Measurements from ENCODE around the gene CCM2. TPM values are rescaled to one million over a fixed set of nuclear protein-coding genes. Genes with fewer than 3 reads are reported as not detected.

Gene CCM2
- total RNA-seq, 2 donors from 2014 or later: 43.0 to 49.7 TPM

DNA sequence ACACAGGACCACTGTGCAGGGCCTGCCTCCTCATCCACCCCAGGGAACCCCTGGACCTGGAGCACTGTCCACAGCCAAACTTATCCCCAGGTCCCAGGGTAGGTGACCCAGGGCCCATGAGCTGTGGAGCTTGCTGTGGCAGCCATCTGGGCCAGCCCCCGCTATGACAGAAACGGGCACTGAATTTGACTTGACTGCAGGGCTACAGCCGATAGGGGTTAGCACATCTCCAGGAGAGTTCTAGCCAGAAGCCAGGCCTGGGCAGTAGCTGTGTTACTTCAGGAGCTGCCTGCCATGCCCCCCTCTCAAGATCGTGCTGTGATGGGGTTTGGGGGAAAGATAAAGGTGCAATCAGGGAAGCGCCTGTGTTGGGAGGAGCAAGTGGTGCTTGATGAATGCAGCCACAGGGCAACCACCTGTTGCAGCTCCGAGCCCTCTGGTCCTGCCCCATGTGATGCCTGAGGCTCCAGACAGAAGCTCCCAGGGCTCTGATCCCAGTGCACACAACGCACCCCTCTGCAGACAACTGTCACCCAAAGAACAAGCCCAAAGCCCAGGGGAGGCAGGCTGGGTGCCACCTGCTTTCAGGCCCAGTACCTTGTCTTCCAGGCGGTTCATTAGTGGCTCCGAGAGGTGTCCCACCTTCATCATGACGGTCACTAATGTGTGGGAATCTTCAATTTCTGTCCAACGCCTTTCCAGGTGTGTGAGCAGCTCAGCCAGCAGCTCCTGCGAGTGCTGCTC, 105.0 kb downstream of the CCM2 start:
- TF ChIP-seq, protein P1, sequence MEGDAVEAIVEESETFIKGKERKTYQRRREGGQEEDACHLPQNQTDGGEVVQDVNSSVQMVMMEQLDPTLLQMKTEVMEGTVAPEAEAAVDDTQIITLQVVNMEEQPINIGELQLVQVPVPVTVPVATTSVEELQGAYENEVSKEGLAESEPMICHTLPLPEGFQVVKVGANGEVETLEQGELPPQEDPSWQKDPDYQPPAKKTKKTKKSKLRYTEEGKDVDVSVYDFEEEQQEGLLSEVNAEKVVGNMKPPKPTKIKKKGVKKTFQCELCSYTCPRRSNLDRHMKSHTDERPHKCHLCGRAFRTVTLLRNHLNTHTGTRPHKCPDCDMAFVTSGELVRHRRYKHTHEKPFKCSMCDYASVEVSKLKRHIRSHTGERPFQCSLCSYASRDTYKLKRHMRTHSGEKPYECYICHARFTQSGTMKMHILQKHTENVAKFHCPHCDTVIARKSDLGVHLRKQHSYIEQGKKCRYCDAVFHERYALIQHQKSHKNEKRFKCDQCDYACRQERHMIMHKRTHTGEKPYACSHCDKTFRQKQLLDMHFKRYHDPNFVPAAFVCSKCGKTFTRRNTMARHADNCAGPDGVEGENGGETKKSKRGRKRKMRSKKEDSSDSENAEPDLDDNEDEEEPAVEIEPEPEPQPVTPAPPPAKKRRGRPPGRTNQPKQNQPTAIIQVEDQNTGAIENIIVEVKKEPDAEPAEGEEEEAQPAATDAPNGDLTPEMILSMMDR (IDR thresholded peaks at IDR 0.05): no peak
- no peak overlapping the region for H3K4me3 ChIP-seq
- no peak for DNase-seq (ENCODE audit: low spot score)
- peaks cover 89% of the 10 kb centered on the region for H3K36me3 ChIP-seq
- H3K27ac ChIP-seq: no peak overlapping the region
- no peaks in the 10 kb centered on the region for H3K9me3 ChIP-seq
- ATAC-seq (ENCODE audit: insufficient number of reproducible peaks, low FRiP score, low read depth): no peak
- H3K4me1 ChIP-seq (ENCODE audit: control insufficient read depth in 1 of 2, low read depth in 2 of 2): peaks cover 6 to 15% of the 10 kb centered on the region in 2 donors
- H3K27me3 ChIP-seq (replicated peaks; ENCODE audit: insufficient read depth): no peaks in the 10 kb centered on the region

DNA sequence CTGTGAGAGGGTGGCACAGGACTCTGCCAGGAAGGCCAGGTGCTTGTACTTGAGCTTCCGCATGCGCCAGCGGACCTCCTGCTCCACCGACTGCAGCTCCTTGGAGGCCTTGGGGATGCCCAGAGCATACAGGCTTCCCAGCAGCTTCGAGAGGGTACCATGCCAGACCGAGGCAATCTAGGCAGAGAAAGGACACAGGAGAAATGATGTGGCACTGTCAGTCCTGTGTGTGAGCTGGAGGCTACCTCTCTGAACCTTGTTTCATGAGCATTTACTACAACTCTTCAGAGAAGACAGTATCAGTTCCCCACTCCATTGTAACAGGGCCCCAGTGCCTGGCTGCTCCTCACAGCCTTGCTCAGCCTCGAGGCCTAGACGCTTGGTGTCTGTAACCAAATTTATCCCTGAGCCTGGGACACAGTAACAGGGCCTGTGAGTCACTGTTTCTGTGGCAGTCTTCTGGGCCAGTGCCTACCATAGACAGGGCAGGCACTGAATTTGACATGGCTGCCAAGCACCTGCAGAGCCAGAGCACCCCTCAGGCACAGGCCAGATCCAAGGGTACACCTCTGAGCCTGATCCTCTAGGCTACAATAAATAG, 105.7 kb downstream of the CCM2 start:
- H3K27me3 ChIP-seq (replicated peaks; ENCODE audit: insufficient read depth): no peaks in the 10 kb centered on the region
- H3K4me1 ChIP-seq (ENCODE audit: control insufficient read depth in 1 of 2, low read depth in 2 of 2): peaks cover 11 to 22% of the 10 kb centered on the region in 2 donors
- no peaks in the 10 kb centered on the region for H3K9me3 ChIP-seq
- peaks cover 82% of the 10 kb centered on the region for H3K36me3 ChIP-seq
- TF ChIP-seq, protein P1 (IDR thresholded peaks at IDR 0.05): no peak
- H3K27ac ChIP-seq: no peak overlapping the region
- no peak overlapping the region for H3K4me3 ChIP-seq
- DNase-seq (ENCODE audit: low spot score) (no peak), ATAC-seq (ENCODE audit: insufficient number of reproducible peaks, low FRiP score, low read depth) (no peak)

DNA sequence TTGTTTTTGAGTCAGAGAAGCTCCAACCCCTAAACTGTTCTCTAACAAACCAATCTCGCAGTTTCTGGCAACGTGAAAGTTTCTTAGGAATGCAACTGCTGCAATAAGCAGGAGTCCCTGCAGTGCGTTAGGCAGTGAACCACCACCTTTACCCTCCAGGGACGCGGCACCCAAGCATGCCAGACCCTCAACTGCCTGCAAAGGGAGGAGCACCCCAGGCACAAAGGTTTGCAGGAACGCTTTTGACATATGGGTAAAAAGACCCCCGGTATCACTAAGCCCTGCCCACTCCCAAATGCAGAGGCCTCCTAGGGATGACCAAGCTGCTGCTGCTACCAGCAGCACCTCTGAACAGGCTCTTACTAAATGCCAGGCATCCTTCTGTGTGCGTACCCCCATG, 106.8 kb downstream of the CCM2 start:
- H3K4me1 ChIP-seq (ENCODE audit: control insufficient read depth in 1 of 2, low read depth in 2 of 2): peaks cover 13 to 25% of the 10 kb centered on the region in 2 donors

DNA sequence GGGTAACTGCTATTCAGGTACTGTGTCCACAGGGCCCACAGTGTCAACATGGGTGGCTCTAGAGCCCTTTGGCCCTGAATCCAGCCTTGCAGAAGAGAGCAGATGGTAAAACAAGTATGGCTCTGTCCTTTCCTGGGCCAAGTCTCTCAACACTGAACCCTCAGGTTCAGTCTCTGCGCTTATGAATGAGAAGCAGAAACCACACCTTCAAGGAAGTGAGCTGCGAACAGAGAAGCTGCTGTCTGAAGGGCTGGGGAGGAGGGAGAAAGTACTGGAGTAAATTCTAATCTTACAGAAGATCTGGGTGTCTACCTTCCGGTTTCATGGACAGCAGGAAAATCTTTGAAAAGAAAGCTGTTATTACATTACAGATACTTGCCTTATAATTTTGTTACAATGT, 107.4 kb downstream of the CCM2 start:
- TF ChIP-seq, protein P1 (IDR thresholded peaks at IDR 0.05): no peak
- H3K36me3 ChIP-seq: peaks cover 65% of the 10 kb centered on the region

More for the DNA sequence above, 106.8 kb downstream of the CCM2 start:
- TF ChIP-seq, protein P1 (IDR thresholded peaks at IDR 0.05): no peak
- DNase-seq (ENCODE audit: low spot score) (no peak), ATAC-seq (ENCODE audit: insufficient number of reproducible peaks, low FRiP score, low read depth) (no peak)
- Histone ChIP-seq H3K27ac (no peak overlapping the region), H3K4me3 (no peak overlapping the region), H3K9me3 (no peaks in the 10 kb centered on the region), H3K36me3 (peaks cover 71% of the 10 kb centered on the region), H3K27me3 (replicated peaks; ENCODE audit: insufficient read depth) (no peaks in the 10 kb centered on the region)

DNA sequence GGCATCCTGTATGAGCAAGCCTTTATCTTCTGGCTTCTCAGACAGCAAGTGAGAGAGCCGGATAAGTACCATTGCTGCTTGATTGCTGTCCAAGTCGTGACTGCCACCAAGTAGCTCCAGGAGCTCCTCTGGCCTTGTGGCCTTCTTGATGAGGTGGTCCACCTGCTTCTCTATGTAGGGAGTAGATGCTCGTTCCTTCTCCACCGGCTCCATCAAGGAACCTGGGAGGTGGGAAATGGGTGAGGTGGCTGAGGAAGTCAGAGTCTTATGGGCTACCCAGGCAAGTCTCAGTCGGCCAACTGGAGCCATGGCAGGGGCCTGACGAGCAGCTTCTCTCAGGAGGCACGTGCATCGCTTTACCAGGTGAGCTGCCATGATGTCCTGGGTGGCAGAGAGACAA, 108.9 kb downstream of the CCM2 start:
- TF ChIP-seq, protein P1 (IDR thresholded peaks at IDR 0.05): no peak
- no peak overlapping the region for H3K4me3 ChIP-seq
- no peaks in the 10 kb centered on the region for H3K27me3 ChIP-seq (replicated peaks; ENCODE audit: insufficient read depth)
- H3K4me1 ChIP-seq (ENCODE audit: control insufficient read depth in 1 of 2, low read depth in 2 of 2): peaks cover 16 to 32% of the 10 kb centered on the region in 2 donors
- H3K9me3 ChIP-seq: no peaks in the 10 kb centered on the region
- ATAC-seq (ENCODE audit: insufficient number of reproducible peaks, low FRiP score, low read depth) (no peak), DNase-seq (ENCODE audit: low spot score) (no peak)
- H3K36me3 ChIP-seq: peaks cover 50% of the 10 kb centered on the region
- H3K27ac ChIP-seq: no peak overlapping the region

More for the DNA sequence above, 107.4 kb downstream of the CCM2 start:
- H3K4me3 ChIP-seq: no peak overlapping the region
- no peaks in the 10 kb centered on the region for H3K27me3 ChIP-seq (replicated peaks; ENCODE audit: insufficient read depth)
- ATAC-seq (ENCODE audit: insufficient number of reproducible peaks, low FRiP score, low read depth) (no peak), DNase-seq (ENCODE audit: low spot score) (no peak)
- H3K9me3 ChIP-seq: no peaks in the 10 kb centered on the region
- no peak overlapping the region for H3K27ac ChIP-seq
- peaks cover 16 to 30% of the 10 kb centered on the region in 2 donors for H3K4me1 ChIP-seq (ENCODE audit: control insufficient read depth in 1 of 2, low read depth in 2 of 2)

All from thoracic aorta (tissue), 2 donors.